ENCODE results near the gene COMMD8. TPM values are rescaled to one million over a fixed set of nuclear protein-coding genes. Genes with fewer than 3 reads are reported as not detected.
"Not testable (repeated sequence)": the region's sequence is repeated elsewhere in the genome, so short reads cannot be mapped to it uniquely, and the experiment has no call there.

COMMD8 gene
- polyA plus RNA-seq (2013, experiment 1 of 2; ENCODE audit: insufficient read length) = 21.0 TPM
- polyA plus RNA-seq (2013, experiment 2 of 2; ENCODE audit: insufficient read length) = 20.3 TPM

DNA sequence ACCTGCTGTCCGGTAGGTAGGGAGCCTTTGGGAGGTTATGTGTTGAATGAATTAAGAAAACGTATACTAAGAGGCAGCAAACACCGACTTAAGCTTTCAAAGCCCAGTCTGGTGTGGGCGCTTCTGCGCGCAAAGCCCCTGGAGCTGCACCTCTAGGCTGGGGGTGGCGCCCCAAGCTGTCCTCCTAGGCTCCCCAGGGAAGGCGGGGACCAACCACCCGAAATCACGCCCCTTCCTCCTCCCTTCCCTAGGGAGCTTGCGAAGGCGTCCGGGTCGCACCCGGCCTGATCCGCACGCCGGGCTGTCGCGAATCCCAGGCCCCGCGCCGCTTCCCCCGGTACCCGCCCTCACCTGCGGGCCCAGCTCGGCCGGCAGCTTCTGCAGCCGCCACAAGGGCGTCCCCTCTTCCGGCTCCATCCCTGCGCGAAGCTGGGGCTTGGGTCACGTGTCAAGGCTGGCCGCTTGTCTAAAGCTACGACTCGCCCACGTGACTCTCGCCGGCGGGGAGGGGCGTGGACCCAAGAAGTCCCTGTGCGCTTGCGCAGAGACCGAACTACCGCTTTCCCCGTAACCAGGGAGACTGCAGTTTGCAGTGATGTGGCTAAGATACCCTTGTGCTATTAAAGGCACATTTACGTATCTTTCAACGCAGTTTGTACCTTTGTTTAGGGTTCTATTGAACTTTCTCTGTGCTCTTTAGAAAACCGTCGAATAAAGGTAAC, at the start of gene COMMD8:
Gene COMMD8, minus strand, starts transcription at position 468 of the 722 bp plus-strand sequence. Its CDS starts 51 bp downstream, at position 417.
- peak; percentile 95 for DNase-seq

- DNase-seq = peak; percentile 22
Measured at GRCh38 chr4:47510506-47511143, 47.1 kb upstream of the COMMD8 start.

GRCh38 chr4:47505666-47506065, 42.2 kb upstream of the COMMD8 start:
- peak; percentile 34 for DNase-seq

DNA sequence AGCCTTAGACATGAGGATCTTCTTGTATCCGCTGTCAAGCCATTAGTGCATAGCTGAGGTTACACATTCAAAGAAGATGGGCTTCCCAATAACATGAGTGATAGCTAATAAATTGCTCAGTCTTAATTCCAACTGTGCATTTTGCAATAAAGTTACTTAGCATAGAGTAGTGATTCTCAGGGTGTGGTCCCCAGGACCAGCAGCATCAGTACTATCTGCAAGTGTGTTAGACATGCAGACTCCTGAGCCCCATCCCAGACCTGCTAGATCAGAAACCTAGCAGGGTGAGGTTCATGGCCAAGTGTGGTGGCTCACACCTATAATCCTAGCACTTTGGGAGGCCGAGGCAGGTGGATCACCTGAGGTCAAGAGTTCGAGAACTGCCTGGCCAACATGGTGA, 41.6 kb upstream of the COMMD8 start:
- DNase-seq = no peak

- no peak for DNase-seq
Measured at GRCh38 chr4:47500776-47501175, 37.3 kb upstream of the COMMD8 start.

- peak; percentile 54 for DNase-seq
Measured at GRCh38 chr4:47499700-47500099, 36.2 kb upstream of the COMMD8 start.

GRCh38 chr4:47498899-47499298, 35.4 kb upstream of the COMMD8 start:
- no peak for DNase-seq

- DNase-seq = no peak
Measured at GRCh38 chr4:47494124-47494430, 30.6 kb upstream of the COMMD8 start.

DNA sequence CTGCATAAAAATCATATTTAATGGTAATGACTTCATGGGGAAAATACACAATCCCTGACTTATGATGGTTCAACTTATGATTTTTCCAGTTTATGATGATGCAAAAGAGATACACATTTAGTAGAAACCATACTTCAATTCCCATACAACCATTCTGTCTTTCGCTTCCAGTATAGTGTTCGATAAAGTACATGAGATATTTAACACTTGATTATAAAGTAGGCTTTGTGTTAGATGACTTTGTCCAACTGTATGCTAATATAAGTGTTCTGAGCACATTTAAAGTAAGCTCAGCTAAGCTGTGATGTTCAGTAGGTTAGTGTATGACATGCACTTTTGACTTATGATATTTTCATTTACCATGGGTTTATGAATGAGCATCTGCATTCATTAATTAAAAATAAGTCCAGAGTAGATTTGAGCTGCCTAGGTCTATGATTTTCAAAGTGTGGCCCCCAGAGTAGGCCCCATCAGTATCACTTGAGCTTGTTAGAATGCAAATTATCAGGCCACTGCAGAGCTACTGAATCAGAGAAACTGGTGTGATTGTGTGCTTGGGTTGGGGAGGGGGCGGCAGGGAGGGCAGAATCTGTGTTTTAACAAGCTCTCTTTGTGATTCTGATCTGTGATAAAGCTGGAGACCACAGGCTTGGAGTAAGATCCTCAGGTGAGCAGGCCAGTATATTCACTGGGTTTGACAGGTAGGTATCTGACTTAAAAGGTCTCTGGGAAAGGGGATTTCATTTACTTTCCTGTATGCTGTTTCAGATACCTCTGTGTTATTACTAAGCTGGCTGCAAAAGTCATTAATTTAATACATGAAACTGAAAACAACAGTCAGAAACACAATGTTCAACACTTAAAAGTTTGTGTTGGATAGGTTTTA, 30.0 kb upstream of the COMMD8 start:
- DNase-seq = no peak

DNA sequence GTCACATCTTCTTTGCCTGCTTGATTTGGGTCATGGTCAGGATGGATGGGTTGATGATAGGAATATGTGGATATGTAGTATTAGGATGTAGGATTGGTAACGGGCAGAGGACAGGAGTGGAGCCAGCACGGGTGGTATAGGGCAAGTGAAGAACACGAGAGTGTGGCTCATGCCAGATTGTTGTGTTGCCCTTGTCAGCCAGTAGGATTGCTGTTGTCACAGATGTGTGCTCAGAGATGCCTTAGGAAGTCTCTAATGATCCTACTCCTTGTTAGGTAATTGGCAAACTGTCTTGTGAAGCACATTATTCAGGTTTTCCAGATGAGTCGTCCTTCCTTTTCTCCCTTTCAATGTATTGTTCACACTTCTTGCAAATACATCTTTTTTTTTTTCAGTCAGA, 27.0 kb upstream of the COMMD8 start:
- DNase-seq = peak; percentile 24

- no peak for DNase-seq
Measured at GRCh38 chr4:47488706-47489105, 25.2 kb upstream of the COMMD8 start.

DNA sequence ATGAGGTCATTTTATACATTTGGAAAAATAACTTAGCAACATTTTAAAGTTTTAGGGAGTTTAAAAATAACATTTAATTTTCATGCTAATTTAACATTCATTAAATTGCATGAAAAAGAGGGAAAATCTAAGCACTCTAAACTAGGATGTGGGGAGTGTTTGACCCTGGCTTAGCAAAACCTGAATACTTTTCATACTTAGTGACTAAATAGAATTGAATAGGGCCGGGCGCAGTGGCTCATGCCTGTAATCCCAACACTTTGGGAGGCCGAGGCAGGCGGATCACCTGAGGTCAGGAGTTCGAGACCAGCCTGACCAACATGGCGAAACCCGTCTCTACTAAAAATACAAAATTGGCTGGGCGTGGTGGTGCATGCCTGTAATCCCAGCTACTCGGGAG, 23.2 kb upstream of the COMMD8 start:
- DNase-seq = not testable (repeated sequence)

DNA sequence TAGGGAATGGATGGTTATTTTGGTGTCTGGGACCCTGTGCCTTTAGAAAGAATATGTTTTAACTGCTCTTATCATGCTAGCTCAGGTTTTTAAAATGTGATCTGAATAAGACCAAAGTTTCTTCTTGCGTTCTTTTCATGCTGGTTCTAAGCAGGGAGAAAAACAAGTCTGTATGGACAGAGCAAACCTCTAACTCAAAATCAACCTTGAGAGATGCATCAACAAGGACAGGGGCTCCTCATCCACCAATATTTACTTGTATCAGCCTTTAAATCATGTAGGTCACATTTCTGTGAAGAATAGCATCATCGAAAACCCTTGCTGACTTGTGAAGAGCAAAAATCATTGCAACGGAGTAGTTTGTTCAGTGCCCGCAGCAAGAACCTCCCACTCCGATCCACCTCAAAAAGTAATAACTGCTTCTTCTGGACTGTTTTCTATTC, 22.8 kb upstream of the COMMD8 start:
- no peak for DNase-seq

GRCh38 chr4:47485768-47486167, 22.3 kb upstream of the COMMD8 start:
- no peak for DNase-seq

DNA sequence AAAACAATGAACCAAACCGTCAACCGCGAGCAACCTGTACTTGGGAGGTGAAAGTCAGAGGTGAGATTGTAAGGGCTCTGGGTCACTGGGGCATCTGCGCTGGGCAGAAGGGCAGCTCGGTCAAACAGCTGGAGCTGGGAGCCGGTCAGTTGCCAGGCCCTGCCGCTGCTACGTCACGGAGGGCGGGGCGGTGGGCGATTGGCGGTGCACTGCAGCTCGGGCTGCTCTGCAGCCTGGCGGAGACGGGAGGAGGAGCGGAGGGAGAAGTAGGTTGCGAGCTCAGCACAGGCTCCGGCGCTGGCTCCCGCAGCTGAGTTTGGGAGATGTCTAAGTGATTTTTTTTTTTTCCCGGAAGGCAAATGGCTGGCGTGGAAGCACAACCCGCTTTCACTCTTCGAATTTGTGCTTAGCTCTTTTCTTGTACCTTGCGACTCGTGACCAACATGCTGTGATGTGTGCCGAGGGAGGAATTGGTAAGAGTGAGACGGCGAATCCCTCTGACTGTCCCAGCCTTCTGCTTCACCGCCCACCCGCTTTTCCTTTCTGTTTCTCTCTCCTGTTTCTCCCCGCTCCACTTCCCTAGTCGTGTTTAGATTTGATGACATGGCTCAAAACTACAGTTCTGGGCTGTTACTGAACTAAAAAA, 21.7 kb upstream of the COMMD8 start, which contains the start of gene ATP10D:
Gene ATP10D, plus strand, starts transcription at position 229 of the 646 bp plus-strand sequence. CDS start 27,266 bp downstream, outside the sequence.
- DNase-seq = peak; percentile 93

- no peak for DNase-seq
Measured at GRCh38 chr4:47484168-47484567, 20.7 kb upstream of the COMMD8 start.

GRCh38 chr4:47483745-47484144, 20.2 kb upstream of the COMMD8 start:
- no peak for DNase-seq

DNA sequence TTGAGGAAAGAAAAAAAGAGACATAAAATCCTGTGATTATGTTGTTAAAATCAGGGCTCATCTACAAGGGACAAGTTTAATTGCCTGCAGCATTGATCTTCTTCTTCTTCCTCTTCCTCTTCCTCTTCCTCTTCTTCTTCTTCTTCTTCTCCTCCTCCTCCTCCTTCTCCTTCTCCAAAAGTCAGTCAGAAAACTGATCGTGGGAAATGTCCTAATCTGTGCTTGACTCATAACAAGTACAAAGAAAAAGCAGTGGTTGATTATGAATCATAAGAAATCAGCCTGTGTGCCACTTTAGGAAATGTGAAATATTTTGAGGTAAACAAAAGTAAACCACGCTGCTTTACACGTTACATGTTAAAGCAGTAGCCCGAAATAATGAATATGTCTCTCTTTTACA, 18.8 kb upstream of the COMMD8 start:
- peak; percentile 55 for DNase-seq

DNA sequence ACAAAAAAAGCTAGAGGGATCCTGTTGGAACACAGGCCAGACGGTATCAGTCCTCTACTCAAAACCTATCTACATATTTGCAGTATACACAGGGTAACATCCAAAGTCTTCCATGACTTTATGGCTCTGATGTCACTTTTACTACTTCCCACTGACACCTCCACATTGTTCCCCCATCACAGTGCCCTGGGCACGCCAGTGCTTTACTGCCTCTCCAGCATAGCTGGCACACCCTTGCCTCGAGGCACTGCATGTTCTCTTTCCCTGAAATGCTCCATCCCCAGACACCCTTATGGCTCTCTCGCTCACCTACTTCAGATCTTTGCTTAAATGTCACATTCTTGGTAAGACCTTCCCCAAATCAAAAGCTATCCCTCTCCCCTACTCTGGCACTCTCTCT, 15.3 kb upstream of the COMMD8 start:
- no peak for DNase-seq

- DNase-seq = no peak
Measured at GRCh38 chr4:47475411-47475810, 11.9 kb upstream of the COMMD8 start.

DNA sequence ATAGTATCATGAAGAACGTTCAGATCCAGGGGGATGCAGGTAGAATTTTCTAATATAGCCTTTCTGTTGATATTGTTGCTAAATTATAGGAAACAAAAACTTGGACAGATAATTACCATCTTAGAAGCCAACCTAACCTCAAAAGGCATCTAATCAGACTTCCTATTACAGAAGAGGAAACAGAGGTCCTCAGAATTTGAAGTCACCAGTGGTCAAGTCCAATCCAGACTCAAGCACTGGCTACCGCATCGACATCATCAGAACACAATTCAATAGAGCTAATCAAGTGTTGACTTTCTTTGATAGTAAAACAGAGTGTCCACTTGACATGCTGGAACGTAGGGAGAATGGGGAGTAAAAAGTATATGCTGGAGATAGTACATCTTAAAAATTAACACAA, 11.3 kb upstream of the COMMD8 start:
- no peak for DNase-seq

GRCh38 chr4:47473141-47473750, 9.7 kb upstream of the COMMD8 start:
- DNase-seq = no peak

Data from fibroblast of skin of back (primary cell).